GM12878 (cell line): Measurements from ENCODE around the gene GNPTG. TPM values are rescaled to one million over a fixed set of nuclear protein-coding genes. Genes with fewer than 3 reads are reported as not detected.

ENCODE experiments used
- ATF7 ChIP-seq: fragments of 450-650 bp; IDR thresholded peaks from 2 replicates; pipeline ENCODE4 v1.6.1; 2016; ENCODE audit warnings: low read depth, mild to moderate bottlenecking
- ELK1 ChIP-seq: IDR thresholded peaks from 2 replicates; pipeline ENCODE4 v1.6.1; 2012; ENCODE audit warnings: low read depth, low read length, improper control_type of control experiment
- JUND ChIP-seq: IDR thresholded peaks from 2 replicates; pipeline ENCODE4 v1.6.1; 2012; ENCODE audit warnings: low read depth, mild to moderate bottlenecking, low read length, improper control_type of control experiment, moderate library complexity
- KDM1A ChIP-seq: fragments of 200-600 bp; sonication (generic); IDR thresholded peaks from 2 replicates; pipeline ENCODE4 v1.6.1; 2016; ENCODE audit warnings: borderline replicate concordance
- MEF2A ChIP-seq: IDR thresholded peaks from 2 replicates; pipeline ENCODE4 v1.6.1; 2011; ENCODE audit warnings: low read depth, mild to moderate bottlenecking, low read length, moderate library complexity; ENCODE audit not compliant: insufficient read depth
- NFYA ChIP-seq: IDR thresholded peaks from 2 replicates; pipeline ENCODE4 v1.6.1; 2011; ENCODE audit warnings: low read depth, mild to moderate bottlenecking, low read length, improper control_type of control experiment, borderline replicate concordance
- NKRF ChIP-seq: fragments of 450-650 bp; conservative IDR thresholded peaks from 2 replicates; pipeline ENCODE4 v1.6.1; 2017; ENCODE audit warnings: mild to moderate bottlenecking, moderate library complexity
- RELA ChIP-seq: fragments of 450-650 bp; IDR thresholded peaks from 2 replicates; pipeline ENCODE4 v1.8.0; 2014; ENCODE audit warnings: borderline replicate concordance; ENCODE audit not compliant: partially characterized antibody
- SP1 ChIP-seq: IDR thresholded peaks from one replicate; pipeline ENCODE4 v1.6.1; 2011; ENCODE audit warnings: low read depth, low read length
- SREBF1 ChIP-seq: IDR thresholded peaks from 2 replicates; pipeline ENCODE4 v1.6.1; 2012; ENCODE audit warnings: mild to moderate bottlenecking, low read length
- TAF1 ChIP-seq: IDR thresholded peaks from 2 replicates; pipeline ENCODE4 v1.6.1; 2011; ENCODE audit warnings: mild to moderate bottlenecking, low read depth, low read length, borderline replicate concordance
- ZZZ3 ChIP-seq: IDR thresholded peaks from 2 replicates; pipeline ENCODE4 v1.6.1; 2011; ENCODE audit warnings: low read depth; ENCODE audit not compliant: control insufficient read depth, insufficient read length
- polyA plus RNA-seq, 11 experiments: library from polyadenylated mRNA; depleted of rRNA in 4 of 11; unstranded in 6 of 11; stranded (reverse) in 5 of 11; fragments of >200 nt; fragmentation: Nextera tagmentation in 4 of 11; fragmentation: Illumina TruSeq in 1 of 11; extraction: Ambion mirVana in 4 of 11; extraction: Trizol in 1 of 11; gene quantifications; 1 replicate in 1 of 11; 2 replicates in 10 of 11; pipeline versions ENCODE4 v1.2.1 to v1.2.3, GENCODE V29; 2011 to 2016; ENCODE audit warnings: inconsistent platforms in 2 of 11, missing spikeins in 2 of 11, low read depth in 1 of 11
- total RNA-seq, 4 experiments: library from RNA; depleted of rRNA in 3 of 4; stranded (reverse); fragments of >200 nt in 3 of 4; fragmentation: Illumina TruSeq in 1 of 4; extraction: Trizol in 1 of 4; gene quantifications; 2 replicates each; pipeline versions ENCODE4 v1.2.1 to v1.2.3, GENCODE V29; 2013 to 2021
- TF ChIP-seq, protein P1 (sequence below): fragments of 450-650 bp; formaldehyde crosslinking; IDR thresholded peaks from 2 replicates; pipeline ENCODE4 v1.4.0; 2022; ENCODE audit warnings: mild to moderate bottlenecking, moderate library complexity
- TF ChIP-seq, protein P2 (sequence below): IDR thresholded peaks from 2 replicates; pipeline ENCODE4 v1.6.1; 2011; ENCODE audit warnings: low read depth, low read length, improper control_type of control experiment, borderline replicate concordance
- TF ChIP-seq, protein P3 (sequence below): fragments of 450-650 bp; IDR thresholded peaks from 2 replicates; pipeline ENCODE4 v1.6.1; 2017; ENCODE audit warnings: mild to moderate bottlenecking, moderate library complexity

GNPTG gene
- total and polyA plus RNA-seq, 10 of the 15 experiments (the other 5 are each of a cell fraction or from before 2014, with no cell fraction given): 0.80 to 32.6 (median 20.9) TPM

- peak; percentile 28; the same call in 1 of the 2 replicates for TF ChIP-seq ELK1
- TF ChIP-seq, protein P1, sequence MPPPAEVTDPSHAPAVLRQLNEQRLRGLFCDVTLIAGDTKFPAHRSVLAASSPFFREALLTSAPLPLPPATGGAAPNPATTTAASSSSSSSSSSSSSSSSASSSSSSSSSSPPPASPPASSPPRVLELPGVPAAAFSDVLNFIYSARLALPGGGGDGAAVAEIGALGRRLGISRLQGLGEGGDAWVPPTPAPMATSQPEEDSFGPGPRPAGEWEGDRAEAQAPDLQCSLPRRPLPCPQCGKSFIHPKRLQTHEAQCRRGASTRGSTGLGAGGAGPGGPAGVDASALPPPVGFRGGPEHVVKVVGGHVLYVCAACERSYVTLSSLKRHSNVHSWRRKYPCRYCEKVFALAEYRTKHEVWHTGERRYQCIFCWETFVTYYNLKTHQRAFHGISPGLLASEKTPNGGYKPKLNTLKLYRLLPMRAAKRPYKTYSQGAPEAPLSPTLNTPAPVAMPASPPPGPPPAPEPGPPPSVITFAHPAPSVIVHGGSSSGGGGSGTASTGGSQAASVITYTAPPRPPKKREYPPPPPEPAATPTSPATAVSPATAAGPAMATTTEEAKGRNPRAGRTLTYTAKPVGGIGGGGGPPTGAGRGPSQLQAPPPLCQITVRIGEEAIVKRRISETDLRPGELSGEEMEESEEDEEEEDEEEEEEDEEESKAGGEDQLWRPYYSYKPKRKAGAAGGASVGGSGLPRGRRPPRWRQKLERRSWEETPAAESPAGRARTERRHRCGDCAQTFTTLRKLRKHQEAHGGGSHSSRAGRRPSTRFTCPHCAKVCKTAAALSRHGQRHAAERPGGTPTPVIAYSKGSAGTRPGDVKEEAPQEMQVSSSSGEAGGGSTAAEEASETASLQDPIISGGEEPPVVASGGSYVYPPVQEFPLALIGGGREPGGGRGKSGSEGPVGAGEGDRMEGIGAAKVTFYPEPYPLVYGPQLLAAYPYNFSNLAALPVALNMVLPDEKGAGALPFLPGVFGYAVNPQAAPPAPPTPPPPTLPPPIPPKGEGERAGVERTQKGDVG: peak; percentile 65; the same call in 1 of the 2 replicates
- TF ChIP-seq, protein P2, sequence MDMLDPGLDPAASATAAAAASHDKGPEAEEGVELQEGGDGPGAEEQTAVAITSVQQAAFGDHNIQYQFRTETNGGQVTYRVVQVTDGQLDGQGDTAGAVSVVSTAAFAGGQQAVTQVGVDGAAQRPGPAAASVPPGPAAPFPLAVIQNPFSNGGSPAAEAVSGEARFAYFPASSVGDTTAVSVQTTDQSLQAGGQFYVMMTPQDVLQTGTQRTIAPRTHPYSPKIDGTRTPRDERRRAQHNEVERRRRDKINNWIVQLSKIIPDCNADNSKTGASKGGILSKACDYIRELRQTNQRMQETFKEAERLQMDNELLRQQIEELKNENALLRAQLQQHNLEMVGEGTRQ: no peak
- peak; percentile 64; the same call in 1 of the 2 replicates for TF ChIP-seq TAF1
- no peak for TF ChIP-seq ZZZ3
- TF ChIP-seq RELA: peak; percentile 46
- TF ChIP-seq NFYA: peak; percentile 67
- no peak for TF ChIP-seq NKRF
- TF ChIP-seq SREBF1: no peak
- TF ChIP-seq MEF2A: no peak
- TF ChIP-seq, protein P3, sequence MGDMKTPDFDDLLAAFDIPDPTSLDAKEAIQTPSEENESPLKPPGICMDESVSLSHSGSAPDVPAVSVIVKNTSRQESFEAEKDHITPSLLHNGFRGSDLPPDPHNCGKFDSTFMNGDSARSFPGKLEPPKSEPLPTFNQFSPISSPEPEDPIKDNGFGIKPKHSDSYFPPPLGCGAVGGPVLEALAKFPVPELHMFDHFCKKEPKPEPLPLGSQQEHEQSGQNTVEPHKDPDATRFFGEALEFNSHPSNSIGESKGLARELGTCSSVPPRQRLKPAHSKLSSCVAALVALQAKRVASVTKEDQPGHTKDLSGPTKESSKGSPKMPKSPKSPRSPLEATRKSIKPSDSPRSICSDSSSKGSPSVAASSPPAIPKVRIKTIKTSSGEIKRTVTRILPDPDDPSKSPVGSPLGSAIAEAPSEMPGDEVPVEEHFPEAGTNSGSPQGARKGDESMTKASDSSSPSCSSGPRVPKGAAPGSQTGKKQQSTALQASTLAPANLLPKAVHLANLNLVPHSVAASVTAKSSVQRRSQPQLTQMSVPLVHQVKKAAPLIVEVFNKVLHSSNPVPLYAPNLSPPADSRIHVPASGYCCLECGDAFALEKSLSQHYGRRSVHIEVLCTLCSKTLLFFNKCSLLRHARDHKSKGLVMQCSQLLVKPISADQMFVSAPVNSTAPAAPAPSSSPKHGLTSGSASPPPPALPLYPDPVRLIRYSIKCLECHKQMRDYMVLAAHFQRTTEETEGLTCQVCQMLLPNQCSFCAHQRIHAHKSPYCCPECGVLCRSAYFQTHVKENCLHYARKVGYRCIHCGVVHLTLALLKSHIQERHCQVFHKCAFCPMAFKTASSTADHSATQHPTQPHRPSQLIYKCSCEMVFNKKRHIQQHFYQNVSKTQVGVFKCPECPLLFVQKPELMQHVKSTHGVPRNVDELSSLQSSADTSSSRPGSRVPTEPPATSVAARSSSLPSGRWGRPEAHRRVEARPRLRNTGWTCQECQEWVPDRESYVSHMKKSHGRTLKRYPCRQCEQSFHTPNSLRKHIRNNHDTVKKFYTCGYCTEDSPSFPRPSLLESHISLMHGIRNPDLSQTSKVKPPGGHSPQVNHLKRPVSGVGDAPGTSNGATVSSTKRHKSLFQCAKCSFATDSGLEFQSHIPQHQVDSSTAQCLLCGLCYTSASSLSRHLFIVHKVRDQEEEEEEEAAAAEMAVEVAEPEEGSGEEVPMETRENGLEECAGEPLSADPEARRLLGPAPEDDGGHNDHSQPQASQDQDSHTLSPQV: no peak
- TF ChIP-seq JUND: no peak
- peak; percentile 96 for TF ChIP-seq SP1
- peak; percentile 80 for TF ChIP-seq ATF7
- TF ChIP-seq KDM1A: no peak
Measured at GRCh38 chr16:1308977-1309885, 42.5 kb upstream of the GNPTG start, which contains the start of gene UBE2I (continued).
